Bronchial epithelial cell (primary cell): Measurements from ENCODE around the gene PHOX2A. TPM values are rescaled to one million over a fixed set of nuclear protein-coding genes. Genes with fewer than 3 reads are reported as not detected.
"Not testable (repeated sequence)": the region's sequence is repeated elsewhere in the genome, so short reads cannot be mapped to it uniquely, and the experiment has no call there.

Experiments
- DNase-seq: peaks from one replicate; pipeline ENCODE4 v3.0.0-alpha.2; 2010; ENCODE audit warnings: low read depth
- FAIRE-seq: peaks from 2 replicates; lab custom pipeline; 2011; peaks lifted over from hg19 to GRCh38; lab: Jason Lieb, UNC
- H3K27me3 ChIP-seq: 2 replicates; pipeline ENCODE4 v1.5.1; 2011; ENCODE audit warnings: low read length; ENCODE audit not compliant: control insufficient read depth, insufficient read depth
- H3K36me3 ChIP-seq: 2 replicates; pipeline ENCODE4 v1.5.1; 2011; ENCODE audit warnings: low read length; ENCODE audit not compliant: control insufficient read depth, insufficient read depth
- H3K4me3 ChIP-seq: 2 replicates; pipeline ENCODE4 v1.5.1; 2011; ENCODE audit warnings: mild to moderate bottlenecking, low read depth, low read length, control low read depth
- total RNA-seq: library from RNA; depleted of rRNA; stranded (reverse); fragments of >200 nt; gene quantifications from 2 replicates; pipeline ENCODE4 v1.2.1, GENCODE V29; 2014
- TF ChIP-seq, protein P1 (sequence below): IDR thresholded peaks from 2 replicates; pipeline ENCODE4 v1.5.1; 2011; ENCODE audit warnings: mild to moderate bottlenecking, moderate library complexity, low read length, control low read depth, inconsistent platforms; ENCODE audit not compliant: insufficient read depth, severe bottlenecking

The PHOX2A gene
- total RNA-seq, 1 donor from 2014 or later: not detected

DNA sequence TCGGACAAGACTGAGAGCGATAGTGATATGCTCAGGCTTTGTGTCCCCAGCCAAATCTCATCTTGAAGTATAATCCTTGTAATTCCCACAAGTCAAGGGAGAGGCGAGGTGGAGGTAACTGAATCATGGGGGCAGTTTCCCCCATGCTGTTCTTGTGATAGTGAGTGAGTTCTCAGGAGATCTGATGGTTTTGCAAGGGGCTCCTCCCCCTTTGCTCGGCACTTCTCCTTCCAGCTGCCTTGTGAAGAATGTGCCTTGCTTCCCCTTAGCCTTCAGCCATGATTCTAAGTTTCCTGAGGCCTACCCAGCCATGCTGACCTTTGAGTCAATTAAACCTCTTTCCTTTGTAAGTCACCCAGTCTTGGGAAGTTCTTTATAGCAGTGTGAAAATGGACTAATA, 34.9 kb downstream of the PHOX2A start:
- Histone ChIP-seq H3K36me3 (no peaks in the 10 kb centered on the region), H3K27me3 (no peaks in the 10 kb centered on the region), H3K4me3 (no peak overlapping the region)
- DNase-seq (no peak), FAIRE-seq (no peak)
- TF ChIP-seq, protein P1, sequence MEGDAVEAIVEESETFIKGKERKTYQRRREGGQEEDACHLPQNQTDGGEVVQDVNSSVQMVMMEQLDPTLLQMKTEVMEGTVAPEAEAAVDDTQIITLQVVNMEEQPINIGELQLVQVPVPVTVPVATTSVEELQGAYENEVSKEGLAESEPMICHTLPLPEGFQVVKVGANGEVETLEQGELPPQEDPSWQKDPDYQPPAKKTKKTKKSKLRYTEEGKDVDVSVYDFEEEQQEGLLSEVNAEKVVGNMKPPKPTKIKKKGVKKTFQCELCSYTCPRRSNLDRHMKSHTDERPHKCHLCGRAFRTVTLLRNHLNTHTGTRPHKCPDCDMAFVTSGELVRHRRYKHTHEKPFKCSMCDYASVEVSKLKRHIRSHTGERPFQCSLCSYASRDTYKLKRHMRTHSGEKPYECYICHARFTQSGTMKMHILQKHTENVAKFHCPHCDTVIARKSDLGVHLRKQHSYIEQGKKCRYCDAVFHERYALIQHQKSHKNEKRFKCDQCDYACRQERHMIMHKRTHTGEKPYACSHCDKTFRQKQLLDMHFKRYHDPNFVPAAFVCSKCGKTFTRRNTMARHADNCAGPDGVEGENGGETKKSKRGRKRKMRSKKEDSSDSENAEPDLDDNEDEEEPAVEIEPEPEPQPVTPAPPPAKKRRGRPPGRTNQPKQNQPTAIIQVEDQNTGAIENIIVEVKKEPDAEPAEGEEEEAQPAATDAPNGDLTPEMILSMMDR: no peak

DNA sequence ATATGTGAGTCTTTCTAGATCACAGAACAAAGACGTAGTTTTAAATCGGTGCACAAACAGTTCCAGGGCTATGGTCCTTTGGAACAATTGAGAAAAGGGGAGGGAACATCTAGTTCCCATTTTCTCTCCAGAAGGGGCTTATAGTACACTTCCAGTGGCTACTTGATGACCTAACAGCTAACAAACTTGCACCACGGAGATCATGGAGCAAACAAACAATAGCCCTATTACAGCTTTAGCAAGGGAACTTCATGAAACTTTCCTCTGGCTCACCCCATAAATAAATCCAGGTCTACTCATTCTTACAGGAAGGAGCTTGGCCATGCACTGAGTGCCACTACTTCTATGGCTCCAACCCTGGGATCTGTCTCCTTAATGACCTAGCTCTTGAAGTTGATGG, 35.7 kb downstream of the PHOX2A start:
- Histone ChIP-seq H3K4me3 (no peak overlapping the region), H3K27me3 (no peaks in the 10 kb centered on the region), H3K36me3 (no peaks in the 10 kb centered on the region)
- DNase-seq (no peak), FAIRE-seq (no peak)
- TF ChIP-seq, protein P1: no peak

DNA sequence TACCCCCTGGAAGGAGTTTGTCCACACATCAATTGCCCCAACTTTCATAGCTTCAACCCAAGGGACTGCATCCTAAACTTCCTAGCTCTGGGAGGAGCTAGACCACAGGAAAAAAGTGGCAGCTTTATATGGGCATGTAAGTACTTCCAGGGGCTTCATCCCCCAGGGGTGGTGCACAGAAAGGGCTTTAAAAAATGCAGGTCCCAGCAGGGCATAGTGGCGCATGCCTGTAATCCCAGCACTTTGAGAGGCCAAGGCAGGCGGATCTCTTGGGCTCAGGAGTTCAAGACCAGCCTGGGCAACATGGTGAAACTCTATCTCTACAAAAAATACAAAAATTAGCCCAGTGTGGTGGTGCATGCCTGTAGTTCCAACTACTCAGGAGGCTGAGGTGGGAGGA, 37.2 kb downstream of the PHOX2A start:
- DNase-seq, H3K36me3 ChIP-seq, H3K4me3 ChIP-seq, H3K27me3 ChIP-seq, FAIRE-seq: not testable (repeated sequence)

DNA sequence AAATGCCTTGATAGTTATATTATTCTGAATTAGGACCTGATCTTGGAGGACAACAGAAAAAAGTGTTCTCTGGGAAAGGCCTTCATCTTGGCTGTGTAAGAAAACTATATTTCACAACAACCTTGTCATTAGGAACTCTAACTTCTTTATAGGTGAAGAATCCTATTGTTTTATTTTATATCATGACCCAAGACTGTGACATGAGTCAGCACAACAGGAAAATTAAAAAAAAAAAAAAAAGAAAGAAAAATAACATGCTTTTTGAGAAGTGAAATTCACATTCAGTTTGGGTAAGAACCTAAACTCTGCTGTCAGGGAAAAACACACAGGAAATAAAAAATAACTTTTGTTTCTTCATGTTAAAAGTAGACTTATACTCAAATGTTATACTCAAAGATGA, 39.1 kb downstream of the PHOX2A start:
- H3K27me3 ChIP-seq: no peaks in the 10 kb centered on the region
- FAIRE-seq (no peak), DNase-seq (no peak)
- no peaks in the 10 kb centered on the region for H3K36me3 ChIP-seq
- H3K4me3 ChIP-seq: no peak overlapping the region
- TF ChIP-seq, protein P1: no peak

DNA sequence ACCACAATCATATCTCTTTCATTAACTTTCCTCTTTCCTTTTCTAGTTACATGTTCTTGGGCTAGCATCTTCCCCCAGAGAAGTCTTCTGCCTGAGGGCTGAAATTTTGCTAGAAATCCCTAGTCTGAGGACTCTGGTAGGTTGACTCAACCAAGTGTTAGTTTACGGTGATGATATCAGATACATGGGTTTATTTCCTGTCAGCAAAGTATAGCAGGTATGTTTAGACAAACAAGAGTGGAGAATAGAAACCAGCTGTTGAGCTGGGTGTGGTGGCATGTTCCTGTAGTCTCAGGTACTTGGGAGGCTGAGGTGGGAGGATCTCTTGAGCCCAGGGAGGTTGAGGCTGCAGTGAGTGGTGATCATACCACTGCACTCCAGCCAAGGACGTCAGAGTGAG, 40.8 kb downstream of the PHOX2A start:
- Histone ChIP-seq H3K36me3 (no peaks in the 10 kb centered on the region), H3K27me3 (no peaks in the 10 kb centered on the region), H3K4me3 (no peak overlapping the region)
- DNase-seq (peak; percentile 55), FAIRE-seq (no peak)
- TF ChIP-seq, protein P1: no peak

DNA sequence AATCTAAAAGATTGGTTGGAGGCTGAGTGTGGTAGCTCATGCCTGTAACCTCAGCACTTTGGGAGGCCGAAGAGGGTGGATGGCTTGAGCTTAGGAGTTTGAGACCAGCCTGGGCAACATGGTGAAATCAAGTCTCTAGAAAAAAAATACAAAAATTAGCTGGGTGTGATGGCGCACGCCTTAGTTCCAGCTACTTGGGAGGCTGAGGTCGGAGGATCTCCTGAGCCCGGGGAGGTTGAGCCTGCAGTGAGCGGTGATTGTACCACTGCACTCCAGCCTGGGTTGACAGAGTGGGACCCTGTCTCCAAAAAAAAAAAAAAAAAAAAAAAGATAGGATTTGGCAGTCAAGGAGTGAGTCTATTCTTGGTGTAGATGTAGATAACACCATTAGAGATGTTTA, 41.4 kb downstream of the PHOX2A start:
- H3K4me3 ChIP-seq: no peak overlapping the region
- TF ChIP-seq, protein P1: no peak
- FAIRE-seq (no peak), DNase-seq (no peak)
- no peaks in the 10 kb centered on the region for H3K27me3 ChIP-seq
- no peaks in the 10 kb centered on the region for H3K36me3 ChIP-seq

DNA sequence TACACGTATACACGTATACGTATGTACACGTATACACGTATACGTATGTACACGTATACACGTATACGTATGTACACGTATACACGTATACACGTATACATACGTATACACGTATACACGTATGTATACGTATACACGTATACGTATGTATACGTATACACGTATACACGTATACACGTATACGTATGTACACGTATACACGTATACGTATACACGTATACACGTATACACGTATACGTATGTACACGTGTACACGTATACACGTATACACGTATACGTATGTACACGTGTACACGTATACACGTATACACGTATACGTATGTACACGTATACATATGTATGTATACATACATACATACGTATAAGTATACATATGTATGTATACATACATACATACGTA, 42.5 kb downstream of the PHOX2A start:
- not testable (repeated sequence) for H3K4me3 ChIP-seq, H3K36me3 ChIP-seq, H3K27me3 ChIP-seq, DNase-seq
- FAIRE-seq: peak; percentile 55
